Stimulated activated naive CD8-positive, alpha-beta T cell treated with anti-CD3 and anti-CD28 coated beads, Interleukin-15, amount 100 ng/mL, for 72 hours (primary cell): ENCODE data around the gene TWNK.
A peak's percentile ranks its signal among the peaks of the same experiment; 100 is the strongest.

Source experiments
- ATAC-seq: fragments of 150-1000 bp; cut with Tn5 transposase; 2 replicates; pipeline ENCODE4 v1.10.0; 2021; ENCODE audit warnings: mild to moderate bottlenecking, moderate library complexity
- DNase-seq, 2 donors: peaks; one replicate each; pipeline ENCODE4 v3.0.0; 2021 to 2022
- H3K27ac Mint-ChIP-seq, 2 donors: one replicate each; pipeline ENCODE4 v1.8.0; 2022; ENCODE audit warnings: mild to moderate bottlenecking in 2 of 2, mixed read lengths in 2 of 2, moderate library complexity in 2 of 2
- H3K27me3 Mint-ChIP-seq: one replicate; pipeline ENCODE4 v1.8.0; 2022; ENCODE audit warnings: mixed read lengths
- H3K4me1 Mint-ChIP-seq: one replicate; pipeline ENCODE4 v1.8.0; 2022; ENCODE audit warnings: mild to moderate bottlenecking, mixed read lengths
- H3K4me3 Mint-ChIP-seq, 2 donors: one replicate each; pipeline ENCODE4 v1.8.0; 2022; ENCODE audit warnings: mild to moderate bottlenecking in 2 of 2, mixed read lengths in 2 of 2, moderate library complexity in 1 of 2
- H3K9me3 Mint-ChIP-seq, 2 donors: one replicate each; pipeline ENCODE4 v1.8.0; 2022; ENCODE audit warnings: mixed read lengths in 2 of 2

Gene TWNK

DNA sequence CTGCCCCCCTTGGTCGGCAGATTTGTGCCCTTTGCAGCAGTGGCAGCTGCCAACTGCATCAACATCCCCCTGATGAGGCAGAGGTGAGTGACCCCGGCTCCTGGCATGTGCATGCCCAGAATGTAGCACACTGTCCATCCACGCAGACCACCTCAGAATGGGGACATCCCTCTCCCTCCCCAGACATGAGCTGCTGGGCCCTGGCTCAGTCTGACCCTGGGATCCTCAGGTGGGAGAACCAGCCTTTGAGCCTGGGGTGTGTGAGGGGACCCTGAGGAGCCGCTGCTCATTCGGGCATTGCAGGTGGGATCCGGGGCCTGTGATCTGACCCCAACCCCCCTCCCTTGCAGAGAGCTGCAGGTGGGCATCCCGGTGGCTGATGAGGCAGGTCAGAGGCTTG, 49.4 kb downstream of the TWNK start:
- Mint-ChIP-seq H3K4me1 (peaks cover 30% of the 10 kb centered on the region), H3K9me3 (no peaks in the 10 kb centered on the region), H3K27me3 (no peaks in the 10 kb centered on the region), H3K27ac (no peak overlapping the region), H3K4me3 (no peak overlapping the region)
- ATAC-seq (no peak), DNase-seq (no peak)

DNA sequence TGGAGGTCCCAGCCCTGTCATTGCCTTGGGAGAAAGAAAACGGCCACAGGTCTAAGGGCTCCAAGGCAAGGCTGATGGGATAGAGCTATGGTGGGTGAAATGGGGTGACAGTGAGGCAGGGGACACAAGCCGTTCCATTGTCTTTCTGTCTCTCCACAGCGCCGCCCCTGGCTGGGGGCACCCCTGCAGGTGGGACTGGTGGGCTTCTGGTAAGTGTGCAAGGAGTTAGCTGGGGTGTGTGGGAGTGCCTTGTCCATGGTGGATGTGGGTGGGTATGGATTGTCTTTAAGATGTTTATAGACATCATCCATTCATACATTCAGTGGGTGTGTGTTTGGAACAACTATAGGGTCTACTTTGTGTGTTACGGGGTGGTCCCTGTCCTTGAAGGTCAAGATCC, 51.1 kb downstream of the TWNK start:
- Mint-ChIP-seq H3K27me3 (no peaks in the 10 kb centered on the region), H3K4me3 (no peak overlapping the region), H3K9me3 (no peaks in the 10 kb centered on the region), H3K4me1 (peaks cover 34% of the 10 kb centered on the region), H3K27ac (no peak overlapping the region)
- ATAC-seq (no peak), DNase-seq (no peak)

DNA sequence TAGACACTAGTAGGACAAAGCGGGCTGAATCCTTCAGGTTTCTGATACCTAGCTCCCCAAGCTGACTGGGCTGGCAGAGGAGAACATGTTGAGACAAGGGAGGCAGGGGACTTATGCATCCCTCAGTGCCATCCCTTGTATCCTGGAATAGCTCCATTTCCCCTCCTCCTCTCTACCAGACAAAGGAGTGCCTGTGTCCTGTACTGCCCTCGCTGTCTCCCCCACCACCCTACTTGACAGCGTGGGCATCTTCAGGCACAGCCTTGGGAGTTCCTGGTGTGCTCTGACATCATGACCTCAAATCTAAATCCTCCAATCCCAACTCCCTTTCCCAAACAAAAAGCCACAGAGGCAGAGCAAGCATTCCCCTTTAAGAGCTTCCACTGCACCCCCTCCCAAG, 52.7 kb downstream of the TWNK start:
- peaks cover 31% of the 10 kb centered on the region for H3K4me1 Mint-ChIP-seq
- no peak overlapping the region for H3K27ac Mint-ChIP-seq
- no peak overlapping the region for H3K4me3 Mint-ChIP-seq
- DNase-seq (no peak), ATAC-seq (no peak)
- peaks cover under 1% of the 10 kb centered on the region for H3K27me3 Mint-ChIP-seq
- no peaks in the 10 kb centered on the region for H3K9me3 Mint-ChIP-seq

DNA sequence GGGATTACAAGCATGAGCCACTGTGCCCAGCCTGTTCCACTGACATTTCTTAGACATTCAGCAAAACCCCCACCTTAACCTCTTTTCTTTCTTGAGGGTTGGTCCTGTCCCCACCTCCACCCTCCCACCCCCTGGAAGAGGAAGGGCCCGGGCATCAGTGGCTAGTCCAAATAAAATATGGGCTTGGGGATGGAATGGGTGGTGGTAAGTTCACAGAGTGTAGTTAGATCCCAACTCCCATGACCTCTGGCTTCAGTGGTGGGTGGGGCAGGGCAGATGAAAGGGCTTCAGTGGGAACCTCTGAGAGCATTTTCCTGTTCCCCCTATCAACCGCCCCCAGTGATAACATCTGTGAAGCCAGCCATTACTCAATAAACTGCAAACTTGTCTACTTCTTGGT, 53.5 kb downstream of the TWNK start:
- Mint-ChIP-seq H3K4me3 (no peak overlapping the region), H3K27me3 (peaks cover 9% of the 10 kb centered on the region), H3K27ac (no peak overlapping the region), H3K4me1 (peaks cover 31% of the 10 kb centered on the region), H3K9me3 (no peaks in the 10 kb centered on the region)
- ATAC-seq = no peak
- no peak for DNase-seq

DNA sequence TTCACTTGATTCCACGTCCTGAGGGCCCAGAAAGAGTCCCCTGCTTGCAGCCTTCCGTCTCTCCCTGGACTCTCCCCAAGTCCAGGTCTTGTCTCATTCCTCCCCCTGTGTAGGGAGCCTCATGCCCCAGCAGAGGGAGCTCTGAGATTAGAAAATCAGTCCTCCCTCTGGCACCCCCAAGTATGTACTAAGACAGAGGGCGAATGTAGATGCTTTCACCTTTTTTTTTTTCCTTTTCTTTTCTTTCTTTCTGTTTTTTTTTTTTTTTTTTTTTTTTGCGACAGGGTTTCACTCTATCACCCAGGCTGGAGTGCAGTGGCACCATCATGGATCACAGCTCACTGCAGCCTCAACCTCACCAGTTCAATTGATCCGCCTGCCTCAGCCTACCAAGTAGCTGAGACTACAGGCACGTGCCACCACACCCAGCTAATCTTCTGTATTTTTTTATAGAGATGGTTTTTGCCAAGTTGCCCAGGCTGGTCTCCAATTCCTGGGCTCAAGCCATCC, 54.0 kb downstream of the TWNK start:
- DNase-seq (peak; percentile 64 to 76), ATAC-seq (peak; percentile 88)
- H3K4me3 Mint-ChIP-seq = no peak overlapping the region
- H3K27me3 Mint-ChIP-seq = peaks cover 13% of the 10 kb centered on the region
- H3K9me3 Mint-ChIP-seq = no peaks in the 10 kb centered on the region
- peak overlapping the region in 1 of 2 donors; percentile 45 for H3K27ac Mint-ChIP-seq
- peaks cover 31% of the 10 kb centered on the region for H3K4me1 Mint-ChIP-seq

DNA sequence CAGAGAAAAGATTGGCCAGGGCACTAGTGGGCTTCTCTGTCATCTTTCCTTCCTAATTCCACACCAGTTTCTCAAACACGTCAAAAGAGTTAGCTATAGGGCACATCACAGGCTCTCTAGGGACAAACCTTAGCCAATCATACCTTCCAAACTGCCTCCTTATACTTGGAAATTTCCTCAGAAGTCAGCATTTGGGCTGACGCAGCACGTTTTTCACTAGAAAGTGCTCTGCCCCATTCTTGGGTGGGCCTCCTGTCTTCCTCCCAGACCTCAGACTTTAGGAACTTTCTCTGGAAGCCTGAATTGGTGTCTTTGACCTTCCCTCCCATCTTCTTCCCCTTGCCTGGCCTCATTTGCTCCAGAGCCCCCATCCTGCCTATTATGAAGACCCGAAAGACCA, 54.8 kb downstream of the TWNK start:
- Mint-ChIP-seq H3K4me1 (peaks cover 31% of the 10 kb centered on the region), H3K27ac (peak overlapping the region in 1 of 2 donors; percentile 45), H3K4me3 (peak overlapping the region; percentile 87 to 89), H3K9me3 (no peaks in the 10 kb centered on the region), H3K27me3 (peaks cover 21% of the 10 kb centered on the region)
- DNase-seq = no peak
- no peak for ATAC-seq

DNA sequence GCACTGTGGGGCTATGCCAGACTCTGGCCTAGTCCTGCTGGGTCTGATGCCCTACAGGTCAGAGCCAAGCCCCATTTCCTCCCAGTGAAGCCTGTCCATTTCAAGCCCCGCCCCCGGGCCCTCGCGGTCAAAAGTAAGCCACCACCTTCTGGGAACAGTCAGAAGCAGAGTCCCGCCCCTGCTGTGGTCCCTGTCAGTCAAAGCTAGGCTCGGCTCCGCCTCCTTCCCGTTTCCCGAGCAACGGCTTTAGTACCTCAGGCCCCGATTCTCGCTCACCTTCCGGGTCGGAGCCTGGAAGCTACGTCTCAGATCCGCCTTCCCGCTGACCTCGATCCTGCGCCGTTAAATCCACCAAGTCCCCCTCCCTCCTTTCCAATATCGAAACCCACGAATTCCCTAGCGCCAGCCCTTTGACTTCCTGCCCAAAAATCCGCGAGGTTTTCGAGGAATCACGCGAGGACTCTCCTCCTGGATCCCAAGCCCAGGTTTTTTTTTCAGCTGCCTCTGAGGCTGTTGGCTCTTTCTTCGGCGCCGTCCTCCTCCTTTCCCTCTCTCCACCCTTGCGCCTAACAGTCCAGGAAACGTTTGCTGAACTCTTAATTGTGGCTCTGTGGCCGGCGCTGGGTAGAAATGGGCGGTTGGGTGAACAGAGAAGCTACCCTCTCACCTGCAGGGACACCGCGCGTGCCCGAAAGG, 55.5 kb downstream of the TWNK start:
- H3K9me3 Mint-ChIP-seq = no peaks in the 10 kb centered on the region
- DNase-seq (peak; percentile 79 to 91), ATAC-seq (peak; percentile 95)
- H3K27me3 Mint-ChIP-seq = peaks cover 28% of the 10 kb centered on the region
- H3K4me1 Mint-ChIP-seq = peaks cover 31% of the 10 kb centered on the region
- peak overlapping the region; percentile 87 to 89 for H3K4me3 Mint-ChIP-seq
- H3K27ac Mint-ChIP-seq = peak overlapping the region; percentile 72 to 87

DNA sequence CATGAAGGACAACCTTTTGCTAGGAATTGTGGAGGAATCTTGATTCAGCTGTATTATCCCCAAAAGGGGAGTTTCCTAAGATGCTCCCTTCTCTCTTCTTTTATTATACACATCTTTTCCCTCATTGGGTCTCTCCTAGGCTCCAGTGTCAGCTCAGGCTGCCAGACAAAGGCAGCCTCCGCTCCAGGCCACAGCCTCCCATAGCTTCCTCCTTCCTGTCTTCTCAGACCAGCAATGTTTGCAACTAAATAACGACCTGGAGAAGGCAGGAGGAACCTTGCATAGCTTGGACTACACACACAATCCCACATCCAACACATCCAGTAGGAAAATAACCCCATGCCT, 56.0 kb downstream of the TWNK start:
- Mint-ChIP-seq H3K9me3 (no peaks in the 10 kb centered on the region), H3K4me1 (peaks cover 36% of the 10 kb centered on the region), H3K4me3 (peak overlapping the region; percentile 87 to 89), H3K27ac (peak overlapping the region in 1 of 2 donors; percentile 66), H3K27me3 (peaks cover 33% of the 10 kb centered on the region)
- DNase-seq = no peak
- no peak for ATAC-seq
